ENCODE measurements around the gene MYOZ2. TPM values are rescaled to one million over a fixed set of nuclear protein-coding genes. Genes with fewer than 3 reads are reported as not detected.

Gene MYOZ2
- total and polyA plus RNA-seq, 2 of the 13 experiments (the other 11 are each of a cell fraction or from before 2014, with no cell fraction given), result 0.03 TPM; not detected in 1

- TF ChIP-seq XRCC5 (optimal IDR thresholded peaks at IDR 0.05; ENCODE audit: low read length) (no peak), RBFOX2 (IDR thresholded peaks at IDR 0.05; ENCODE audit: low read depth, low read length) (peak; percentile 11; the same call in 1 of the 2 replicates), ATAD3A (CRISPR knock-in tag; IDR thresholded peaks at IDR 0.05) (no peak), ZNF251 (CRISPR knock-in tag; IDR thresholded peaks at IDR 0.05) (no peak), MIXL1 (CRISPR knock-in tag; IDR thresholded peaks at IDR 0.05) (peak; percentile 22; the same call in 1 of the 2 replicates), ZZZ3 (CRISPR knock-in tag; IDR thresholded peaks at IDR 0.05; ENCODE audit: borderline replicate concordance) (no peak; the same call in 1 of the 2 replicates), CREBL2 (CRISPR knock-in tag; IDR thresholded peaks at IDR 0.05; ENCODE audit: borderline replicate concordance) (no peak), TRIM24 (CRISPR knock-in tag; IDR thresholded peaks at IDR 0.05) (no peak), PLSCR1 (CRISPR knock-in tag; IDR thresholded peaks at IDR 0.05; ENCODE audit: borderline replicate concordance) (no peak), FOXP1 (IDR thresholded peaks at IDR 0.05) (no peak), FOXP1 (CRISPR knock-in tag; IDR thresholded peaks at IDR 0.05) (no peak), TBL1XR1 (IDR thresholded peaks at IDR 0.05; ENCODE audit: borderline replicate concordance, low read length, partially characterized antibody) (no peak), ZNF33A (CRISPR knock-in tag; IDR thresholded peaks at IDR 0.05; ENCODE audit: borderline replicate concordance) (peak; percentile 51; the same call in 1 of the 2 replicates), RERE (CRISPR knock-in tag; IDR thresholded peaks at IDR 0.05; ENCODE audit: low read depth) (no peak), PHF20 (CRISPR knock-in tag; IDR thresholded peaks at IDR 0.05) (no peak), TCF7 (IDR thresholded peaks at IDR 0.05; ENCODE audit: low read depth) (no peak), SMAD9 (CRISPR knock-in tag; IDR thresholded peaks at IDR 0.05) (no peak), CCAR2 (optimal IDR thresholded peaks at IDR 0.05; ENCODE audit: low read depth, low read length) (no peak), NFE2 (CRISPR knock-in tag; IDR thresholded peaks at IDR 0.05) (no peak), ZNF256 (CRISPR knock-in tag; conservative IDR thresholded peaks at IDR 0.05) (no peak), PHF5A (CRISPR knock-in tag; IDR thresholded peaks at IDR 0.05; ENCODE audit: low read depth, unreplicated experiment) (no peak), ZNF576 (CRISPR knock-in tag; IDR thresholded peaks at IDR 0.05) (no peak), JUND (CRISPR knock-in tag; IDR thresholded peaks at IDR 0.05) (no peak), HMG20A (CRISPR knock-in tag; IDR thresholded peaks at IDR 0.05; ENCODE audit: borderline replicate concordance) (no peak), HOMEZ (CRISPR knock-in tag; IDR thresholded peaks at IDR 0.05; ENCODE audit: low read depth) (no peak), ZNF652 (CRISPR knock-in tag; IDR thresholded peaks at IDR 0.05; ENCODE audit: borderline replicate concordance, low read depth) (no peak)
Measured at GRCh38 chr4:119211867-119212233, 76.2 kb downstream of the MYOZ2 start (continued).

Data from HepG2 (cell line).